Measurements from ENCODE around the gene PEAK1.

DNA sequence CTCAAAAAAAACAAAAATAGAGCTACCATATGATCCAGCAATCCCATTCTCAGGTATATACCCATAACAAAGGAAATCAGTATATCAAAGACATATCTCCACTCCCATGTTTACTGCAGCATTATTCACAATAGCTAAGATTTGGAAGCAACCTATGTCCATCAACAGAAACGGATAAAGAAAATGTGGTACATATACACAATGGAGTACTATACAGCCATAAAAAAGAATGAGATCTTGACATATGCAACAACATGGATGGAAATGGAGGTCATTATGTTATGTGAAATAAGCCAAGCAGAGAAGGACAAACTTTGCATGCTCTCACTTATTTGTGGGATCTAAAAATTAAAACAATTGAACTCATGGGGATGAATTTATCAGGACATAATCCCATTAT lies 19.6 kb downstream of the PEAK1 start:
- no peak for TF ChIP-seq POLR2A (IDR thresholded peaks at IDR 0.05)
- TF ChIP-seq, protein P1, sequence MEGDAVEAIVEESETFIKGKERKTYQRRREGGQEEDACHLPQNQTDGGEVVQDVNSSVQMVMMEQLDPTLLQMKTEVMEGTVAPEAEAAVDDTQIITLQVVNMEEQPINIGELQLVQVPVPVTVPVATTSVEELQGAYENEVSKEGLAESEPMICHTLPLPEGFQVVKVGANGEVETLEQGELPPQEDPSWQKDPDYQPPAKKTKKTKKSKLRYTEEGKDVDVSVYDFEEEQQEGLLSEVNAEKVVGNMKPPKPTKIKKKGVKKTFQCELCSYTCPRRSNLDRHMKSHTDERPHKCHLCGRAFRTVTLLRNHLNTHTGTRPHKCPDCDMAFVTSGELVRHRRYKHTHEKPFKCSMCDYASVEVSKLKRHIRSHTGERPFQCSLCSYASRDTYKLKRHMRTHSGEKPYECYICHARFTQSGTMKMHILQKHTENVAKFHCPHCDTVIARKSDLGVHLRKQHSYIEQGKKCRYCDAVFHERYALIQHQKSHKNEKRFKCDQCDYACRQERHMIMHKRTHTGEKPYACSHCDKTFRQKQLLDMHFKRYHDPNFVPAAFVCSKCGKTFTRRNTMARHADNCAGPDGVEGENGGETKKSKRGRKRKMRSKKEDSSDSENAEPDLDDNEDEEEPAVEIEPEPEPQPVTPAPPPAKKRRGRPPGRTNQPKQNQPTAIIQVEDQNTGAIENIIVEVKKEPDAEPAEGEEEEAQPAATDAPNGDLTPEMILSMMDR (IDR thresholded peaks at IDR 0.05) = no peak
- no peak for TF ChIP-seq EP300 (IDR thresholded peaks at IDR 0.05; ENCODE audit: low read depth)
